Activated naive CD4-positive, alpha-beta T cell treated with anti-CD3 and anti-CD28 coated beads, Interleukin-2, amount 50 U/mL, for 72 hours (primary cell): ENCODE data around the gene SSR1. TPM values are rescaled to one million over a fixed set of nuclear protein-coding genes. Genes with fewer than 3 reads are reported as not detected.

Experiments used
- ATAC-seq, 2 donors: fragments of 150-1000 bp; cut with Tn5 transposase; 2 replicates each; pipeline ENCODE4 v1.10.0; 2021; ENCODE audit warnings: mild to moderate bottlenecking in 2 of 2, moderate library complexity in 2 of 2
- DNase-seq, 2 donors: peaks; one replicate each; pipeline ENCODE4 v3.0.0; 2021 to 2022; ENCODE audit warnings: low spot score in 2 of 2
- H3K27ac Mint-ChIP-seq, 2 donors: one replicate each; pipeline ENCODE4 v1.8.0; 2022; ENCODE audit warnings: mild to moderate bottlenecking in 2 of 2, mixed read lengths in 2 of 2
- H3K36me3 Mint-ChIP-seq, 2 donors: one replicate each; pipeline ENCODE4 v1.8.0; 2022; ENCODE audit warnings: mixed read lengths in 2 of 2
- H3K9me3 Mint-ChIP-seq, 2 donors: one replicate each; pipeline ENCODE4 v1.8.0; 2022; ENCODE audit warnings: mixed read lengths in 2 of 2
- total RNA-seq, 2 donors: library from RNA; stranded (reverse); gene quantifications; one replicate each; pipeline ENCODE4 v1.2.3, GENCODE V29; 2022

The SSR1 gene
- total RNA-seq, 2 donors from 2014 or later = 103 to 122 TPM

DNA sequence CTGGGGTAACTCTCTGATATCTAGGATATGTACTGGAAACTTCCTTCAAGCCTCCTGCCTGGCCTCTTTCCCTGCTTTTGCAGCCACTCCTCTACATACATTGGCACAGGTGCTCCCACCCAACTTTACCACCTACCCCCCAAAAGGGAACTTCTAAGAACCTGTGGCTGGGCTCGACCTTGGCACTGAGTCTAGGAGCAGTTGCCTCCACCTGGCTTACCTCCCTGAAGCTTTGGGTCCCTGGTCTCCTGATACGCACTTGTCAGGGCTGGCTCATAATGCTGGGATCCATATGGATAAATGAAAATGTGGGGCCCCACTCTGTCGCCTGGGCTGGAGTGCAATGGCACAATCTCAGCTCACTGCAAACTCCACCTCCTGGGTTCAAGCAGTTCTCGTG, 56.2 kb downstream of the SSR1 start:
- no peak for ATAC-seq
- H3K36me3 Mint-ChIP-seq = peaks cover 4 to 16% of the 10 kb centered on the region in 2 donors
- no peak for DNase-seq
- H3K27ac Mint-ChIP-seq = no peak overlapping the region
- peaks cover 0 to 3% of the 10 kb centered on the region in 2 donors for H3K9me3 Mint-ChIP-seq

DNA sequence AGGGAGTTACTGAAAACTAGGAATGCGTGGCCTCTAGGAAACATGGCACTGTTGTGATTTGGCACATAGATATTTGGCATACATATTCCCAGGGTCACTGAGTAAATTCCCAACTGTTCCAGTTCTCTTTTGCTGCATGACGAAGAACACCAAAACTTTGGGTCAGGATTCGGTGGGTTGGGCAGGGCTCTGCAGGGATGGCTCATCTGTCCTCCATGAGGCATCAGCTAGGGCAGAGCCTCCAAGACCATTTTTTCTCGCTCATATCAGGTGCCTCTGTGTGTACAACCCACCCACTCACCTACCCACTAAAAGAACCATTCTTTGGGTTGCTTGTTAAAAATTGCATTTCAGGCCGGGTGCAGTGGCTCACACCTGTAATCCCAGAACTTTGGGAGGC, 57.1 kb downstream of the SSR1 start:
- Mint-ChIP-seq H3K9me3 (peaks cover 0 to 3% of the 10 kb centered on the region in 2 donors), H3K36me3 (peaks cover 4 to 16% of the 10 kb centered on the region in 2 donors), H3K27ac (no peak overlapping the region)
- DNase-seq = no peak
- no peak for ATAC-seq

DNA sequence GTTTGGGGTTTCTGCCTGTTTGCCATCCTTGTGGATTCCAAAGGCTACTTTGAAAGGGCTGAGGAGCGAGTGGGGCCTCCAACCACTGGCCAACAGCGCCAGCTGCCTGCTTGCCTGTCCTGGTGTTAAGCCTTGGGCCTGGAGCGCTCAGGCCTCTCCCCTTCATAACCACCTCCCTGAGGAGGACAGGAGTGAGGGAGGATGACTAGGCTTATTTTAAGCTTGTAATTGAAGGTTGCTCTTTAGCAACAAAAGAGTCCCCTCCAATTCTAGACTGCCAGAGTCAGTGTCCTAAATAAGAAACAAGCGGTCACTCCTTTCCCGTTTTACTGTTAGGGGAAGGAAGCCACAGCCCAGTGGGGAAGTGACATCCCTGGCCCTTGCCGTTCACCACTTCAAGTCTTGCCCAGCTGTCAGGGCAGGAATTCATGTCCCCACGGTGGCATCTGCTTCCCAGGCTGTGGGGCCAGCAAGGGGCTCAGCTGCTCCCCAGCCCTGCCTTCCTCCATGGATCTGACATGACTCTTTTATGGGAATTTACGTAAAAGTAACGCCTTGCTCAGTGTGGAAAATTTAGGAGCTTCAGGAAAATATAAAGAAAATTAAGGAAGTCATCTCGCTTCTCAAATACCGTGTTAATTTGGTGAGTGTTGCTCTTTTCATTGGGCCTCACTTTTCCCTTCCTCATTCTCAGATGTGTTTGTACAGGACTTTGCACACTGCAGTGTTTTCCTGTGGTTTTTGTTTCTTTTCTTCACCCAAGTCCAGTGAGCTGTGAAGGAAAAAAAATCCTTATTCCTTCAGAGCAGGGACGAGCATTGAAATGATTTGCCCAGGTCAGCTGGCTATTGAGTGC, 57.8 kb downstream of the SSR1 start:
- Mint-ChIP-seq H3K9me3 (peaks cover 0 to 3% of the 10 kb centered on the region in 2 donors), H3K36me3 (peaks cover 4 to 16% of the 10 kb centered on the region in 2 donors), H3K27ac (no peak overlapping the region)
- ATAC-seq (no peak), DNase-seq (no peak)

DNA sequence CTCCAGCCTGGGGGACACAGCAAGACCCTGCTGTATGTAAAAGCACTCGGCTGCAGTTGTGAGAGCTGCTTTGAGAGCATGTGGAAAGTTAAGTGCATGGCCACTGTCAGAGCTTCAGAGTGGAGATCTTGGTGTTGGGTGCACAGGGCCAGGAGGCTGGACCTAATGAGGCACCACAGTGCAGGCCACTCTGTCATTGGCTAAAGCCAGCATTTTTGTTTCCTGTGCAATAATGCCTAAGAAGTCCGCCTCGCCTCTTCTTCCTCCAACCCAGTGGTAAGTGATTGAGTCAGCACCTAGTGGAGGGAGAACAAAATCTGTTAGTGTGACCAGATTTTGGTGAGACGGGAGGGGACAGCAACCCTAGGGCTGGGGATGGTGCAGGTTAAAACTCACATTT, 60.6 kb downstream of the SSR1 start:
- peaks cover 10 to 16% of the 10 kb centered on the region in 2 donors for H3K36me3 Mint-ChIP-seq
- DNase-seq = no peak
- ATAC-seq = no peak
- H3K27ac Mint-ChIP-seq = no peak overlapping the region
- H3K9me3 Mint-ChIP-seq = peaks cover 0 to 3% of the 10 kb centered on the region in 2 donors

DNA sequence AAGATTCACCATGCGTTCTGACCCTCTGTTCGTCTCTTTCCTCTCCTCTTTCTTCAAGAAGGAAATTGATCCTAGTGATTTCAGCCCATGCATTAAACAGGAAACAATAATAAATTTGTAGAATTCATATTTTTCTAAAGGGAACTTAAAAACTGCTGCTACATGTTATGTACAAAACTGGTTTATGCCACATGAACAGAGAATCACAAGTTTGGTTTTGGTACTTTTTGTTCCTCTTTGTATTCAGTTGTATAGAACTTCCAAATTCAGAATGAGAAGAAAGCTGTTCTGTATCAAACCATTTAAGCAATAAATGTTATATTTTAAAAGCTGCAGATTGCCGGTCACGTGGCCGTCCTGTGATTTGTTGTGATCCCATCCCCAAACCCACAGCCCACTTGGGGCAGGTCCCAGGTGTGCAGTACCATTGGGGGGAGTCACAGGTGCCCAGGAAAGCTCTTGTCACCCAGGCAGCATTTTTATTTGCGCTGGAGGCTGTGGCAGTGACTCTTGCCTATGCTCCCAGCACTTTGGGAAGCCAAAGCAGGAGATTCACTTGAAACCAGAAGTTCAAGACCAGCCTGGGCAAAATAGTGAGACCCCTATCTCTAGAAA, 61.2 kb downstream of the SSR1 start:
- ATAC-seq = no peak

DNA sequence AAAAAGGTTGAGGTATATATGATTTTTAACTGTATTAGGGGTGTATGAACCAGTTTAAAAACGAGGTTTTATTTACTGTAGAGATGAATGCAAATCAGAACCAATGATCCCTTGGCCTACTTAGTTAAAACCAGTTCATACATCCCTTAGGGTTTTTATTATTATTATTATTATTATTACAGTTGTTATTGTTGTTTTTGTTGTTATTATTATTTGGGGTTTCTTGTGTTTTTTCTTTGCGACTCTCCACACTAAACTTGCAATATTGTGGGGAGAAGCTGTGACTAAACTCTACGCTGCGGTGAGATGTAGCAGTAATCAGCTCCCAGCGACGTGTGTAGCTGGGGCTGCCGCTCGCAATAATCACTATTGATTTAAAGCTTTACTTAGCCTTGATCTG, 62.2 kb downstream of the SSR1 start:
- ATAC-seq = no peak
- Mint-ChIP-seq H3K27ac (no peak overlapping the region), H3K36me3 (peaks cover 6% of the 10 kb centered on the region in 2 donors), H3K9me3 (no peaks in the 10 kb centered on the region)
- DNase-seq = no peak

More for the DNA sequence above, 61.2 kb downstream of the SSR1 start:
- DNase-seq = no peak
- Mint-ChIP-seq H3K9me3 (peaks cover 0 to 2% of the 10 kb centered on the region in 2 donors), H3K27ac (no peak overlapping the region), H3K36me3 (peaks cover 10 to 14% of the 10 kb centered on the region in 2 donors)

DNA sequence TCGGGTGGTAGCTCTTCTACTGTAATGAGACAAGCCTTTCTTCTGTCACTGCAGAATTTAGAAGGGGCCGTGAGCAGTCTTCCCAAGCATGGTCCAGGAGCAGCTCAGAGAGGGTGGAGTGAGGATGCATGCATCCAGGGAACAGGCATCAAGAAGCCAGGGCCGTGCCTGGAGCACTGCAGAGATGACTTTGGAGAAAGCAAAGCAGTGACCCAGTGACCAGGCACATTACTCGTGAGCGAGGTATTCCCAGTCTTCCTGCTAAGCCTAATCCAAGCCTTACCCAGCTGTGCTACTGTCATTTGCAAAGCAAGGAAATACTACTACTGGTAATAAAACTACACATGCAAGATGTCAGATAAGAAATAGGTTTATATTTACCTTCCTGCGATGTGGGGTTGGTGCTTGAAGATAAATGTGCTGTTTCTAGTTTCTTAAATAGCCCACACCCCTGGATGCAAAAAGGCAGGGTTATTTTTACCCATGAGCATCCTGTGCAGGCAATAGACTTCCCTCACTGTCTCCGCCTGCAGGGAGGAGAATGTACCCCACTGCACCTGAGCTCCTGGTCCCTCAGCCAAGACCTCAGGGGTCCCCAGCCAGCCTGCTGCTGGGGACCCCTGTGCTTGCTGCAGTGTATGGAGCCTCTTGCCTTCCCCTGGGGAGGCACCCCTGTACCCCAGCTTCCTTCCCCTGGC, 62.9 kb downstream of the SSR1 start:
- ATAC-seq (peak in 1 of 2 donors; percentile 11), DNase-seq (no peak)
- Mint-ChIP-seq H3K27ac (no peak overlapping the region), H3K36me3 (peaks cover 0 to 6% of the 10 kb centered on the region in 2 donors), H3K9me3 (no peaks in the 10 kb centered on the region)

DNA sequence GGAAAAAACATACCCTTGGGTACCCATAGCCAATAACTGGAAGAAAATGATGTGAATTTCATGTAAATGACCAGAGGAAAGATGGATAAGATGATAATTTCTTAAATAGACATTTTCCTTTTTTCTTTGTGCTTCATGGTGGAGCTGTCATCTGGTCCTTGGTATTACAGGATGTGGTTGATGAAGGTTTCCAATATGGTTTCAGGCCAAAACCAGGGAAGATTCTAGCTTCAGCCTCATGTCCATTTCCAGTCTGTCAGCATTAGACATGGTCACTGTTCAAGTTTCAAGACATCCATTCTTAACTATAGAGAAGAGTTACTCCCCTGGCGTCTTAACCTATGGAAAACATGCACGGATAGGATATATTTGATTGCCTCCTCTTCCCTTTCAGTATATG, 63.6 kb downstream of the SSR1 start:
- ATAC-seq (no peak), DNase-seq (no peak)
- peaks cover 0 to 6% of the 10 kb centered on the region in 2 donors for H3K36me3 Mint-ChIP-seq
- no peak overlapping the region for H3K27ac Mint-ChIP-seq
- no peaks in the 10 kb centered on the region for H3K9me3 Mint-ChIP-seq

DNA sequence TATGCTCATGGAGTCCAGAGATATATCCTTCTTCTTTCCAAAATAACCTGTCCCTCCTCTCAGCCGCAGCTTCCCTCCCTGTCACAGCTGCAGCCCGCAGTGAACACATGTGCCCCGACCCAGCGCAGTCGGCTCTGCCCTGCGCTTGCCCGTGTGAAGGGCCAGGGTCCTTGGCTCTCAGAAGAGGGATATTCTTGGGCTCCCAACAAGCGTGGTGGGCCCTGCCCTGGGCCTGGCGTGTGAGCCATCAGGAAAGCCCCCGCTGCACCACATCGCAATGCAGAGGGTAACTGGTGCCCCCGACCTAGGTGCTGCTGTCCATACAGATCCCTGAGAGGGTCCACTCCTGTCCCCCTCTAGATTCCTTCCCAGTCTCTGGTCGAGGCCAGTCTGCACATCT, 65.2 kb downstream of the SSR1 start:
- DNase-seq (no peak), ATAC-seq (no peak)
- Mint-ChIP-seq H3K36me3 (peaks cover 0 to 6% of the 10 kb centered on the region in 2 donors), H3K9me3 (no peaks in the 10 kb centered on the region), H3K27ac (peak overlapping the region in 1 of 2 donors; percentile 49)

DNA sequence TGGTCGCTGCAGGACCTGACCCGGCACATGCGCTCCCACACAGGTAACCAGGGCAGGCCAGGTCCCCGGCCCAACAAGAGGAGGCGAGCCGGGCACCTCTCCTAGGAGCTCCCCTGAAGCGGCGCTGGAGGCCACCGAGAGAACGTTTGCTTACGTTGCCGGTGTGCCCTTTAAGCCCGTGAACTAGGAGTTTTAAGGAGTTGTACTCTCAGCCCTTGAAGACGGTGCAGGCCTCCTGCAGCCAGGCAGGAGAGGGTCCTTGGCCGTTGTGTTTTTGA, 65.9 kb downstream of the SSR1 start:
- Mint-ChIP-seq H3K27ac (no peak overlapping the region), H3K36me3 (peaks cover 0 to 6% of the 10 kb centered on the region in 2 donors), H3K9me3 (no peaks in the 10 kb centered on the region)
- DNase-seq (no peak), ATAC-seq (no peak)

DNA sequence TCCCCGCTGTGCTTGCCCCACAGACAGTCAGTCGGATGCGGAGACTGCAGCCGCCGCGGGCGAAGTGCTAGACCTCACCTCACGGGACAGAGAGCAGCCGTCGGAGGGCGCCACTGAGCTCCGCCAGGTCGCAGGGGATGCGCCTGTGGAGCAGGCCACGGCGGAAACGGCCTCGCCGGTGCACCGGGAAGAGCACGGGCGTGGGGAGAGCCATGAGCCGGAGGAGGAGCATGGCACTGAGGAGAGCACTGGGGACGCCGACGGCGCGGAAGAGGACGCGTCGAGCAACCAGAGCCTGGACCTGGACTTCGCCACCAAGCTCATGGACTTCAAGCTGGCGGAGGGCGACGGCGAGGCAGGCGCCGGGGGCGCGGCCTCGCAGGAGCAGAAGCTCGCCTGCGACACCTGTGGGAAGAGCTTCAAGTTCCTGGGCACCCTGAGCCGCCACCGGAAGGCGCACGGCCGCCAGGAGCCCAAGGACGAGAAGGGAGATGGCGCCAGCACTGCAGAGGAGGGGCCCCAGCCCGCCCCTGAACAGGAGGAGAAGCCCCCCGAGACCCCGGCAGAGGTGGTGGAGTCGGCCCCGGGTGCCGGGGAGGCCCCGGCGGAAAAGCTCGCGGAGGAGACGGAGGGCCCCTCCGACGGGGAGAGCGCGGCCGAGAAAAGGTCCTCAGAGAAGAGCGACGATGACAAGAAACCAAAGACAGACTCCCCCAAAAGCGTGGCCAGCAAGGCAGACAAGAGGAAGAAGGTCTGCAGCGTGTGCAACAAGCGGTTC, 66.4 kb downstream of the SSR1 start:
- H3K36me3 Mint-ChIP-seq = peaks cover 0 to 6% of the 10 kb centered on the region in 2 donors
- DNase-seq = no peak
- H3K9me3 Mint-ChIP-seq = no peaks in the 10 kb centered on the region
- no peak overlapping the region for H3K27ac Mint-ChIP-seq
- no peak for ATAC-seq

DNA sequence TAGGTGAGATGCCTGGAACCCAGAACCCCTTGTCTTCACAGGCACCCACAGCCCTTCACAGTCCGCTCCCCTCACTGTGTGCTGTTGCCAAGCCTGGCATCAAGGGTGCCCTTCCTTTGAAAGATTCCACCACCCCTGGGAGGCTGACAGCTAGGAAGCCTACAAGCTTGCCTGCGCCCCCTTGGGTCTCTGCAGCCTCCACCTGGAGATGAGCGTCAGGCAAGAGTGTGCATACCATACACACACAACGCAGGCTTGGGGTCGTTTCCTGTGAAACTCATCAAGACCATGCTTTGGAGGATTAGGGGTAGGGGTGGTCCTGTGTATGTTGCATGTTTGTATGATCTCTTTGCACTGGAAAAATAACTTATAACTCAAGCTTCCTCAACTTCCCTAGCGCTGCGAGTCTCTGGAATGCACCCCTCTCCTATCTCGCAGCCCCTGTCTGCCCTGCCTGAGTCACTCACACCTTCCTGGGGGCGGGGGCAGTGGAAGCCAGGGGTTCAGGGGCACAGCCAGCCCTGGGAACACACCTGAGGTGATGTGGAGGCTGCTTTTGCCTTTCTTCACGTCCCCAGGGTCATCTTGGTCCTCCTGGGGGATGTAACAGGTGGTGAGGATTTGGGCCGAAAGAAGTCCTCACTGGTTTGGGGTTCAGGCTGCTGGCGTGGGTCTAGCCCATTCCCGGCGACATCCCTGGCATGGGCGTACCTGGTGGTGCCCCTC, 67.2 kb downstream of the SSR1 start:
- no peaks in the 10 kb centered on the region for H3K9me3 Mint-ChIP-seq
- DNase-seq (no peak), ATAC-seq (no peak)
- peaks cover 0 to 6% of the 10 kb centered on the region in 2 donors for H3K36me3 Mint-ChIP-seq
- peak overlapping the region in 1 of 2 donors; percentile 24 for H3K27ac Mint-ChIP-seq

DNA sequence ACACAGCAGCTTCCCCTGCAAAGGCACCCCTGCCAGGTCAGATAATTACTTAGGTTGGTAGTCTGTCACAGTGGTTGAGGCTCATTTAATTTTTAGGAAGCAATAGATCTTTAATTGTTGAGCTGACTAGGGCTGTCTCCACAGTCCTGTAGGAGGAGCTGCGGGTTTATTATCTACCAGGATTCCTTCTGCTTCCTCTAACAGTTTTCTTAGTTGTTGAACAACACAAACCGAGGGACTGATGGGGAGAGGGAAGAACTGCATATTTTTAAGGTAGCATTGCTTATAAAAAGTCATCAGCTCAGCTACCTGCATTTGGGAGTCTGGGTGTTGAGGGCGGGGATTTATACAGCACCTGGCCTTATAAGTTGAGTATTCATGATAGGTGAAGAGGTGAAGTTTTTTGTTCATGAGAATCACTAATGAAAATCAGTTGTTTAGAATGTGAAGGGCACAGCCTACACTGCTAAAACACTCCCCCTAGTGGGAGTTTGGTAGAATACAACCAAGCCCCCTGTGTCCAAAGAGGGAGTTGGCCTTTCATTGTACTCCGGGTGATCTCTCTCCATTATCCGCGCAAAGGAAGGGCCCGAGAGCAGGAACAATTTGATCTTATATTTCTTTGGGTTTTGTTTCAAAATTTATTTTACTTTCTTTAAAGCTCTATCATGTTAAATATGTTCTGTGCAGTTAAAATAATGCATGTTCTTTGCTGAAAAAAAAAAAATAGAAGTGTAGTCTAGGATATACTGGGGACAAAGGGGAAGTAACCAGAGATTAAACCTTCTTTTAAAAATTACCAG, 69.6 kb downstream of the SSR1 start:
- Mint-ChIP-seq H3K9me3 (no peaks in the 10 kb centered on the region), H3K36me3 (peaks cover 0 to 1% of the 10 kb centered on the region in 2 donors), H3K27ac (no peak overlapping the region)
- peak in 1 of 2 donors; percentile 53 for DNase-seq
- peak; percentile 49 to 62 for ATAC-seq

DNA sequence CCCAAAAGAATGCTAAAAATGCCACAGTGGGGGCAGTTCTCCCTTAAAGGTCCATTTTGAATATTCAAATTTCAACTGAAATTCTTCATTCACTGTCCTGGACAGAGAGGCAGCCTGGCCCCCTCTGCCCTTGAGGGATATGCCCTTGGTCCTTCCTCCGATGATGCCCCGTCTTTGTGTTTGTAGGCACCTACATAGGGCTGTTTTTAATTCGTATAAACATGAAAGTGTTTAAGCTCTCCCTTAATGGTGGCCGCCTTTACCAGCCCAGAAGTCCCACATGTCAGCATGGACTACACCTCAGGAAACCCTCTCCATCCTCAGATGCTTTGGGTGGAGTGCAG, 70.2 kb downstream of the SSR1 start:
- H3K36me3 Mint-ChIP-seq = no peaks in the 10 kb centered on the region
- ATAC-seq (no peak), DNase-seq (no peak)
- H3K27ac Mint-ChIP-seq = no peak overlapping the region
- H3K9me3 Mint-ChIP-seq = no peaks in the 10 kb centered on the region

DNA sequence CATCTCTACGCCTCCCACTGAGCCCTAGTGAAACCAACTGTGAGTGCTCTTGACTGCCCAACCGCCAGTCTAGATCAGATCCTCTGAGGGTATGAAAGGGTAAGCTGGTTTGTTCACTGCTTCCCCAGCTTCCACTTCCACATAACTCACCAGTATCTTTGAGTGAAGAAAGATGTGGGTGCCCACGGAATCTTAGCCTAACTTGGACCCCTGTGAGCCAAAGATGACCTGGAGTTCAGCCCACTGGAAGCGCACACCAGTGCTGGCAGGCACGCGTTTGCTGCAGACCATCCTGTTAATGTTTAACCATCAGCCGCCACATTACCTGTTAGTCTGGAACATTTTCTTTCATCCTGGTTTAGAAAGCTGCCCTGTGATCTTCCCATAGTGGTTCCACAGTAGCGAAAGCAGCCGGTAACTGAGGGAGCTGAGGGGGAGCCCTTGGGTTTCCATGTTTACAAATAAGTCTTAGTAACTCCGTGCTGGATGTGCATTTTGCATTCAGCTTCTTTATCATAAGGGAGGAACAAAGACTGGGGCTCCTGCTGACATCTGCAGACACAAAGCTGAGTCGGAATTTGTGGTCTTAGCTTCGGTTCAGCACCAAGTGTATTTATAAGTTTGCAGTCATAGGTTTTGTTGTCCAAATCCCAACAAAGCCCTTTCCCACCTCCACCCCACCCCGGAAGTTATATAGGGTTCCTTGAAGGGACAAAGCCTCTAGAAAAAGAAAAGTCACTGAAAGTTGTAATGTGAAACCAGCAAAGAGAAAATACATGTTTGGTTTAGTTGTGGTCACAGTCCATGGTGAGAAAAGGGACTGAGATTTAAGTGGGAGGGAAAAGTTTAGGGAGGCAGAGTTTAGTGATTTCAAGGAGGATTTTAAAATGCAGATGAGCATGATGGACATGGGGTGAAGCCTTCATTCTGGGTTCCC, 71.0 kb downstream of the SSR1 start:
- ATAC-seq (no peak), DNase-seq (no peak)
- Mint-ChIP-seq H3K27ac (no peak overlapping the region), H3K9me3 (no peaks in the 10 kb centered on the region), H3K36me3 (no peaks in the 10 kb centered on the region)
